PFSK-1 (cell line): ENCODE results near the gene DRG2.

Source experiments
- FOXP2 ChIP-seq: optimal IDR thresholded peaks from 2 replicates; pipeline ENCODE3; 2011; ENCODE audit warnings: borderline replicate concordance, control low read depth, inconsistent platforms; ENCODE audit not compliant: insufficient read depth; ENCODE audit errors: extremely low read length, extremely low read depth
- POLR2AphosphoS5 ChIP-seq: IDR thresholded peaks from 2 replicates; pipeline ENCODE4 v1.6.1; 2012; ENCODE audit warnings: low read depth, mild to moderate bottlenecking, control low read depth, low read length, moderate library complexity
- REST ChIP-seq, 2 experiments: IDR thresholded peaks; 2 replicates each; pipeline versions ENCODE4 v1.6.1 to v1.8.0; 2011 to 2012; ENCODE audit warnings: low read depth in 2 of 2, low read length in 2 of 2, control low read depth in 1 of 2, inconsistent platforms in 1 of 2, mild to moderate bottlenecking in 1 of 2, moderate library complexity in 1 of 2; ENCODE audit not compliant: insufficient read depth in 1 of 2
- SIN3A ChIP-seq: IDR thresholded peaks from 2 replicates; pipeline ENCODE4 v1.6.1; 2012; ENCODE audit warnings: mild to moderate bottlenecking, low read length, moderate library complexity, borderline replicate concordance; ENCODE audit not compliant: insufficient read depth
- TAF1 ChIP-seq: IDR thresholded peaks from 2 replicates; pipeline ENCODE4 v1.6.1; 2012; ENCODE audit warnings: low read length, control low read depth, borderline replicate concordance; ENCODE audit not compliant: insufficient read depth

Gene DRG2

GRCh38 chr17:18132711-18133110, 45.0 kb downstream of the DRG2 start:
- TF ChIP-seq POLR2AphosphoS5 (no peak), TAF1 (no peak), REST (IDR thresholded peaks at IDR 0.05; ENCODE audit: insufficient read depth in 1 of 2, low read depth in 2 of 2, low read length in 2 of 2) (no peak), SIN3A (no peak), FOXP2 (no peak)

DNA sequence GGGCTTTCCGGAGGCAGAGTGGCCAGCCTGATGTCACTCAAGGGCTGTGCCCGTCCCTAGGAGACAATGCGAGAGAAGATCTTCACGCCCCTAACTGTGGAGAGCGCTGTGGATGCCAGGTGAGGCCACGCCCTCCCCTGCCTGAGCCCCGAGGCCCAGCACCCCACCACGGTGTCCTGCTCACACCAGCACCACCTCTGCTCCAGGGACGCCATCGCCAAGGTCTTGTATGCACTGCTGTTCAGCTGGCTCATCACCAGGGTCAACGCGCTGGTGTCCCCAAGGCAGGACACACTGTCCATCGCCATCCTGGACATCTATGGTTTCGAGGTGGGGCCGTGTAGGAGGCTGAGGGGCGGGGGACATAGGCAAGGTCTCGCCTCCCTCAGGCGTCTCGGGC, 48.6 kb downstream of the DRG2 start:
- no peak for TF ChIP-seq REST (IDR thresholded peaks at IDR 0.05; ENCODE audit: insufficient read depth in 1 of 2, low read depth in 2 of 2, low read length in 2 of 2)
- no peak for TF ChIP-seq POLR2AphosphoS5
- TF ChIP-seq SIN3A: no peak
- TF ChIP-seq TAF1: no peak
- no peak for TF ChIP-seq FOXP2

- TF ChIP-seq SIN3A (no peak), POLR2AphosphoS5 (no peak), TAF1 (no peak), FOXP2 (no peak), REST (IDR thresholded peaks at IDR 0.05; ENCODE audit: insufficient read depth in 1 of 2, low read depth in 2 of 2, low read length in 2 of 2) (no peak)
Observed at GRCh38 chr17:18138065-18138749, 50.5 kb downstream of the DRG2 start.

GRCh38 chr17:18139092-18139491, 51.3 kb downstream of the DRG2 start:
- TF ChIP-seq POLR2AphosphoS5 (no peak), TAF1 (no peak), FOXP2 (no peak), REST (IDR thresholded peaks at IDR 0.05; ENCODE audit: insufficient read depth in 1 of 2, low read depth in 2 of 2, low read length in 2 of 2) (no peak), SIN3A (no peak)

DNA sequence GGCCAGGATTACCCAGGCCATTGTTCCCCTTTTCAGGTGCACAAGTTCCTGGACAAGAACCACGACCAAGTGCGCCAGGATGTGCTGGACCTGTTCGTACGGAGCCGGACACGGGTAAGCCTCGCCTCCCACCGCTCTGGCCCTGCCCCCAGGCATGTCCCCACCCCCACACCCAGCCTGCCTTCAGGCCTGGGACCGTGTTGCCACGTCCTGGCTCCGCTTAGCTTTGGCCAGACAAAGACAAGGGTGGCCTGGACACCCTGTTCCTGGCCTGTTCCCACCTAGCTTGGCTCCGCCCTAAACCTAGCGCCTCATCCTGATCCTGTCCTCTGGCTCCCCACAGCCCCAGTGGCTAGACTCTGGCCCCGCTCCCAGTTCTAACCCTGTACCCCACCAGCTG, 51.8 kb downstream of the DRG2 start:
- TF ChIP-seq REST (IDR thresholded peaks at IDR 0.05; ENCODE audit: insufficient read depth in 1 of 2, low read depth in 2 of 2, low read length in 2 of 2) (no peak), SIN3A (no peak), POLR2AphosphoS5 (no peak)
